Measurements from ENCODE around the gene SLC25A12. TPM values are rescaled to one million over a fixed set of nuclear protein-coding genes. Genes with fewer than 3 reads are reported as not detected.

SLC25A12 gene
- total RNA-seq, 1 experiment from 2014 or later: 5.3 TPM

DNA sequence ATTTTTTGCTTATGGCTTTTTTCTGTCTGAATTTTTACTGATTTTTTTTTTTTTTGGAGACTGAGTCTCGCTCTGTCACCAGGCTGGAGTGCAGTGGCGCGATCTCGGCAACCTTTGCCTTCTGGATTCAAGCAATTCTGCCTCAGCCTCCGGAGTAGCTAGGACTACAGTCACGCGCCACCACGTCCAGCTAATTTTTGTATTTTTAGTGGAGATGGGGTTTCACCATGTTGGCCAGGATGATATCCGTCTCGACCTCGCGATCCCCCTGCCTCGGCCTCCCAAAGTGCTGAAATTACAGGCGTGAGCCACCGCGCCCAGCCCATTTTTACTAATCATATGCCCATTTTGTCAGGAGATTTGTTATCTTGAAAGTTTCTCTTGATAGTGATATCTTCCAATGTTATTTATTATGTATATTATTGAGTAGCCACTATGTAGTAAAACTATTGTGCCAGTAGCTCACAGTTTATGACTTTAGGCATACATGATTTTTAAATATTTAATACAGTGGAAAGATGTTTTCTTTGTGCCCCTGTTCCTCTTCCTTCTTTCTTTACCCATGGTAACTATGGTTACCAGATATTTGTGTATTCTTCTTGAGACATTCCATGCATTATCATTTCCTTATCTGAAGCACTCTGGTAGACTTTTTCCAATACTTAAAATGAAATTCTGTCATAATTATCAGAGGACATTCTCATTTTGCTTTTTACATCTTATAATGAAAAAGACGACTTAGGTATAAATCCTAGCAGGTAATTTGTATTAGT lies 30.3 kb upstream of the SLC25A12 start:
- Histone ChIP-seq H3K27me3 (replicated peaks; ENCODE audit: control insufficient read depth, insufficient read depth, low read length) (no peaks in the 10 kb centered on the region), H3K36me3 (ENCODE audit: control insufficient read depth, insufficient read depth, low read length) (no peaks in the 10 kb centered on the region), H3K9me3 (no peaks in the 10 kb centered on the region), H3K4me3 (ENCODE audit: low read depth, low read length) (no peak overlapping the region), H3K4me1 (peaks cover 18% of the 10 kb centered on the region)
- Mint-ChIP-seq H3K27ac (ENCODE audit: unreplicated experiment) (peak overlapping the region; percentile 97), H3K4me3 (ENCODE audit: unreplicated experiment) (peak overlapping the region; percentile 98), H3K9me3 (ENCODE audit: unreplicated experiment) (no peaks in the 10 kb centered on the region), H3K4me1 (ENCODE audit: low read depth, unreplicated experiment) (peaks cover 9% of the 10 kb centered on the region), H3K27me3 (ENCODE audit: insufficient read depth, unreplicated experiment) (no peaks in the 10 kb centered on the region), H3K36me3 (ENCODE audit: insufficient read depth, unreplicated experiment) (peaks cover 29% of the 10 kb centered on the region)
- DNase-seq: no peak
- intact Hi-C loops (cut with micrococcal nuclease; ENCODE audit: unreplicated experiment): no loop called here
- POLR2A ChIA-PET: no interaction called here
- BruUV-seq (replicated peaks): no TSS peak
- TF ChIP-seq, protein P1, sequence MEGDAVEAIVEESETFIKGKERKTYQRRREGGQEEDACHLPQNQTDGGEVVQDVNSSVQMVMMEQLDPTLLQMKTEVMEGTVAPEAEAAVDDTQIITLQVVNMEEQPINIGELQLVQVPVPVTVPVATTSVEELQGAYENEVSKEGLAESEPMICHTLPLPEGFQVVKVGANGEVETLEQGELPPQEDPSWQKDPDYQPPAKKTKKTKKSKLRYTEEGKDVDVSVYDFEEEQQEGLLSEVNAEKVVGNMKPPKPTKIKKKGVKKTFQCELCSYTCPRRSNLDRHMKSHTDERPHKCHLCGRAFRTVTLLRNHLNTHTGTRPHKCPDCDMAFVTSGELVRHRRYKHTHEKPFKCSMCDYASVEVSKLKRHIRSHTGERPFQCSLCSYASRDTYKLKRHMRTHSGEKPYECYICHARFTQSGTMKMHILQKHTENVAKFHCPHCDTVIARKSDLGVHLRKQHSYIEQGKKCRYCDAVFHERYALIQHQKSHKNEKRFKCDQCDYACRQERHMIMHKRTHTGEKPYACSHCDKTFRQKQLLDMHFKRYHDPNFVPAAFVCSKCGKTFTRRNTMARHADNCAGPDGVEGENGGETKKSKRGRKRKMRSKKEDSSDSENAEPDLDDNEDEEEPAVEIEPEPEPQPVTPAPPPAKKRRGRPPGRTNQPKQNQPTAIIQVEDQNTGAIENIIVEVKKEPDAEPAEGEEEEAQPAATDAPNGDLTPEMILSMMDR (IDR thresholded peaks at IDR 0.05; ENCODE audit: insufficient read depth in 1 of 2, low read depth in 1 of 2, low read length in 1 of 2, severe bottlenecking in 1 of 2, unreplicated experiment in 1 of 2): no peak
- CTCF ChIA-PET: interaction anchor here (1.2 kb wide), 1 partner anchor 23 kb away, joined by 3 read pairs; no protein-coding TSS in a partner anchor

DNA sequence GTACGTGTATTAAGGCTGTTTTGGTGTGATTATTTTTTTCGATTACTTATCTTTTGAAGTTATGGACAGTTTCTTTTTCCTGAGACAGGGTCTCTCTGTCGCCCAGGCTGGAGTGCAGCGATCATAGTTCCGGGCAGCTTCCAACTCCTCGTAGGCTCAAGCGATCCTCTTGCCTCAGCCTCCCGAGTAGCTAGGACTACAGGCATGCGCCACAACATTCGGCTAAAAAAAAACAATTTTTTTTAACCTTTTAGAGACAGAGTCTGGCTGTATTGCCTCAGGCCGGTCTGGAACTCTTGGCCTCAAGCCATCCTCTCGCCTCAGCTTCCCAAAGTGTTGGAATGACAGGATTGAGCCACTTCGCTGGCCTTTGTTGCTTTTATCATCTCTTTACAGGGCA lies 29.2 kb upstream of the SLC25A12 start:
- intact Hi-C loops (cut with micrococcal nuclease; ENCODE audit: unreplicated experiment): no loop called here
- Histone ChIP-seq H3K27me3 (replicated peaks; ENCODE audit: control insufficient read depth, insufficient read depth, low read length) (no peaks in the 10 kb centered on the region), H3K4me1 (peaks cover 18% of the 10 kb centered on the region), H3K36me3 (ENCODE audit: control insufficient read depth, insufficient read depth, low read length) (no peaks in the 10 kb centered on the region), H3K4me3 (ENCODE audit: low read depth, low read length) (peak overlapping the region; percentile 81), H3K9me3 (no peaks in the 10 kb centered on the region)
- Mint-ChIP-seq H3K36me3 (ENCODE audit: insufficient read depth, unreplicated experiment) (peaks cover 29% of the 10 kb centered on the region), H3K9me3 (ENCODE audit: unreplicated experiment) (no peaks in the 10 kb centered on the region), H3K27me3 (ENCODE audit: insufficient read depth, unreplicated experiment) (no peaks in the 10 kb centered on the region), H3K4me3 (ENCODE audit: unreplicated experiment) (peak overlapping the region; percentile 98), H3K4me1 (ENCODE audit: low read depth, unreplicated experiment) (peaks cover 9% of the 10 kb centered on the region), H3K27ac (ENCODE audit: unreplicated experiment) (peak overlapping the region; percentile 97)
- DNase-seq: peak in 1 of 2 experiments; percentile 35
- ChIA-PET CTCF (interaction anchor here (0.6 to 1.3 kb wide), 3 partner anchors 29 to 208 kb away, joined by 3 to 7 read pairs (median 6); partner anchors contain the start of gene SLC25A12), POLR2A (interaction anchor here (1.5 to 1.9 kb wide), 2 partner anchors 29 to 176 kb away, joined by 6 to 11 read pairs; partner anchors contain the start of gene SLC25A12)
- TF ChIP-seq, protein P1 (IDR thresholded peaks at IDR 0.05; ENCODE audit: insufficient read depth in 1 of 2, low read depth in 1 of 2, low read length in 1 of 2, severe bottlenecking in 1 of 2, unreplicated experiment in 1 of 2): no peak
- BruUV-seq (replicated peaks): no TSS peak

GRCh38 chr2:171922230-171923022 lies 28.4 kb upstream of the SLC25A12 start, which contains the start of gene HAT1:
Gene HAT1, plus strand, starts transcription at chr2:171922461. Its CDS starts 40 bp downstream, at chr2:171922501.
- Mint-ChIP-seq H3K4me1 (ENCODE audit: low read depth, unreplicated experiment) (peaks cover 9% of the 10 kb centered on the region), H3K27ac (ENCODE audit: unreplicated experiment) (peak within 1 kb of the TSS; percentile 97), H3K36me3 (ENCODE audit: insufficient read depth, unreplicated experiment) (peaks cover 29% of the 10 kb centered on the region), H3K4me3 (ENCODE audit: unreplicated experiment) (peak within 1 kb of the TSS; percentile 98), H3K27me3 (ENCODE audit: insufficient read depth, unreplicated experiment) (no peaks in the 10 kb centered on the region), H3K9me3 (ENCODE audit: unreplicated experiment) (no peaks in the 10 kb centered on the region)
- H3K9me3 ChIP-seq: no peaks in the 10 kb centered on the region
- peaks cover 18% of the 10 kb centered on the region for H3K4me1 ChIP-seq
- BruUV-seq (replicated peaks): TSS peak; percentile 64
- peak; percentile 97 to 98 for DNase-seq
- TF ChIP-seq, protein P1 (IDR thresholded peaks at IDR 0.05; ENCODE audit: insufficient read depth in 1 of 2, low read depth in 1 of 2, low read length in 1 of 2, severe bottlenecking in 1 of 2, unreplicated experiment in 1 of 2): no peak
- peak within 1 kb of the TSS; percentile 81 for H3K4me3 ChIP-seq (ENCODE audit: low read depth, low read length)
- ChIA-PET CTCF (interaction anchor here (0.5 to 1.3 kb wide), 10 partner anchors 19 to 1106 kb away, joined by 3 to 6 read pairs (median 3); partner anchors contain the start of genes DLX2, GAD1 and SLC25A12), POLR2A (interaction anchor here (0.7 to 1.9 kb wide), 5 partner anchors 29 to 235 kb away, joined by 3 to 11 read pairs (median 6); partner anchors contain the start of genes DLX1, DLX2, DYNC1I2 and SLC25A12)
- no peaks in the 10 kb centered on the region for H3K27me3 ChIP-seq (replicated peaks; ENCODE audit: control insufficient read depth, insufficient read depth, low read length)
- no peaks in the 10 kb centered on the region for H3K36me3 ChIP-seq (ENCODE audit: control insufficient read depth, insufficient read depth, low read length)
- intact Hi-C loops (cut with micrococcal nuclease; ENCODE audit: unreplicated experiment): loop anchor here (1.0 kb wide), 1 partner anchor 28 kb away; the partner anchor contains the start of gene SLC25A12
